GM18499 (cell line): ENCODE data around the gene TLE4.
A peak's percentile ranks its signal among the peaks of the same experiment; 100 is the strongest.
"Not testable (repeated sequence)": the region's sequence is repeated elsewhere in the genome, so short reads cannot be mapped to it uniquely, and the experiment has no call there.

Experiments used
- ATAC-seq: cut with Tn5 transposase; IDR thresholded peaks from one replicate; pipeline ENCODE4 v1.9.1; 2021; ENCODE audit warnings: moderate number of reproducible peaks; ENCODE audit not compliant: insufficient read depth, unreplicated experiment

TLE4 gene

GRCh38 chr9:79598562-79599345, 27.0 kb downstream of the TLE4 start:
- no peak for ATAC-seq

DNA sequence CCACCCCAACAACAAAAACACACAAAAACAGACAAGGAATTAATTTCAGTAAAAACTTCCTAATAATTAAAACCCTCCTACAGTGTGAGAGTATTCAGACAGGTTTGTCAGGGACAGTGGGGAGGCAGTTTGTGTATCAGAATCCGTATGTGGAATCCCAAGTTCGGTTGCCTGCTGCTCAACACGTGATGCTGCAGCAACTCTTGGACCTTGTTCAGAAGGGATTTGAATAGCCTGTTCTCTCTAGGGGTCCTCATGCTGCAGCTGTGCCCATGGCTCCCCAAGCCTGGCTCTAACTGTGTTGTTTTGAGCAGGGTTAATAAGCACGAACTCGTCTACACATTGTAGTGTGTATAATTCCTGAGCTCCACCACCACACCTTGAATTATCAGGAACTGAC, 28.7 kb downstream of the TLE4 start:
- ATAC-seq, result no peak

DNA sequence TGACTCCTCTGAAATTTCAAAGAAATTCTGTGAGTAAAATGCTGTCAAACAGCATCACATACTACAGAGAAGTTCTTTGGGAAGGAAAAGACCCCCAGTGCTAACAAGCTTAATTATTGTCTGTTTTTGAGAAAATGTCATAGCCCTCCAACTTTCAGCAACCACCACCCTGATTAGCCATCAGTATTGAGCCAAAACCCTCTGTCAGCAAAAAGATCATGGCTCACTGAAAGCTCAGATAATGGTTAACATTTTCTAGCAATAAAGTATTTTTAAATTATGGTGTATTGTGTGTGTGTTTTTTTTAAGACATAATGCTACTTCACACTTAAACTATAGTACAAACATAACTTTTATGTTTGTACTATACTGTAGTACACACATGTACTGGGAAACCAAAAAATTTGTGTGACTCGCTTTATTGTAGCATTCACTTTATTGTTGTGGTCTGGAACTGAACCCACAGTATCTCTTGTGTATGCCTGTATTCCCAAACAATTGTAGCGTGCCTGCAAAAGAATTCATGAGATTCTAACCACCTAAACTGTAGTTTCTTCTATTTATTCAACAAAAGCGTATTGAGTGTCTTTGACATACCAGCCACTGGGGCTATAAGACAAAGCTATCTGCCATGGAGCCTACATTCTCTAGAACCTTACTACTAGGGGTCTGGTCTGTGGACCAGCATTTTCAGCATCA, 31.6 kb downstream of the TLE4 start:
- no peak for ATAC-seq

- ATAC-seq, result no peak
Observed at GRCh38 chr9:79604149-79604548, 32.4 kb downstream of the TLE4 start.

DNA sequence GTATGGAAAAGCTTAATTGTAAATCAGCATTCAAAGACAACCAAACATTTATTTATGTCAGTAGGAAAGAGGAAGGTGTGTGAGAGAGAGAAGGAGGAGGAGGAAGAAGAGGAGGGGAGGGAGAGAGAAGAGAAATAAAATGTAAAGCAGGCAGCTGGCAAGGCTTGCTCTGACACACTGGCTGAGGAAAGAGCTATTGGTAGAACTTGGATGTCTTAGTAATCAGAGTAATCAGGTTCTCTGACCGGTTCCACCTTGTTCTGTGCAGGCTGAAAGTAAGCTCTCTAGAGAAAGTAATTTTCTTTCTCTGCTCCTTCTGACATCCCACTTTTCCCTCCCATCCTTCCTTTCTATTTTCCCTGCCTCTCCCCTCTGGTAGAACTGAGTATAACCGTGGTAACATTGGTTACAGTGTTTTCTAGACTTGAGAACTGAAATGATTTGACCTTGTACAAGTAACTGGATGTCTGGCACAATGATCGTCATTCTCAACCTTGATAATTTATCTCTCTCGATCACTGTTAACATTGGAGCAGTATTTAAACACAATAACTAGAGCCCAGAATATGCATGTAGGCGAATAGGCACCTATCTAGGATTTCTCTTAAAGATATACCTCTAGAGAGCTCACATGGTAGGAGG, 33.3 kb downstream of the TLE4 start:
- no peak for ATAC-seq

DNA sequence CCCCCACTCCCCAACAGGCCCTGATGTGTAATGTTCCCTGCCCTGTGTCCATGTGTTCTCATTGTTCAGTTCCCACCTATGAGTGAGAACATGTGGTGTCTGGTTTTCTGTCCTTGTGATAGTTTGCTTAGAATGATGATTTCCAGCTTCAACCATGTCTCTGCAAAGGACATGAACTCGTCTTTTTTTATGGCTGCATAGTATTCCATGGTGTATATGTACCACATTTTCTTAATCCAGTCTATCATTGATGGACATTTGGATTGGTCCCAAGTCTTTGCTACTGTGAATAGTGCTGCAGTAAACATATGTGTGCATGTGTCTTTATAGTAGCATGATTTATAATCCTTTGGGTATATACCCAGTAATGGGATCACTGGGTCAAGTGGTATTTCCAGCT, 34.8 kb downstream of the TLE4 start:
- not testable (repeated sequence) for ATAC-seq

DNA sequence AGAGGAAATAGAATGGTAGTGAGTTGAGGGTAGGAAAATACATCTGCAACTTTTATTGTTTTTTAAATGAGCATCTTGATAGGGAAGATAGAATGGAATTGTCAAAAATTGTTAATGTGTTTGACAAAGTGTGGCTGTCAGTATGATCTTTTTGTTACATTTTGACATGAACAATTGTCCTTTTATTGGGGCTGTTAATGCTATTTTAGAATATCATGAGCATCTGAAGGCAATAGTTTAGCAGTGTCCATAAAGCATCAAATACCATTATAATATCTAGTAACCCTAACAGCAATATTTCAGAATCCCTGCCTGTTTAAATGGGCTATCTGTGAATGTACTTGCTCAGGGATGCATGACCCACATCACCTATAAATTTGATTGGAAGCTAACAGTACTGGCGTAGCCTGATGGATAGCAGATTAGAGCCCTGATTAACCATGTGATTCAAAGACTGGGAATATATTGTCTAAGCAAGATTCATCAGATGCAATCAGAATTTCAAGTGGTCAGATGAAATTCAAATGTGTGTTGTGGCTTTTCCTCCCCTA, 37.8 kb downstream of the TLE4 start:
- no peak for ATAC-seq

GRCh38 chr9:79610019-79610631, 38.4 kb downstream of the TLE4 start:
- no peak for ATAC-seq

DNA sequence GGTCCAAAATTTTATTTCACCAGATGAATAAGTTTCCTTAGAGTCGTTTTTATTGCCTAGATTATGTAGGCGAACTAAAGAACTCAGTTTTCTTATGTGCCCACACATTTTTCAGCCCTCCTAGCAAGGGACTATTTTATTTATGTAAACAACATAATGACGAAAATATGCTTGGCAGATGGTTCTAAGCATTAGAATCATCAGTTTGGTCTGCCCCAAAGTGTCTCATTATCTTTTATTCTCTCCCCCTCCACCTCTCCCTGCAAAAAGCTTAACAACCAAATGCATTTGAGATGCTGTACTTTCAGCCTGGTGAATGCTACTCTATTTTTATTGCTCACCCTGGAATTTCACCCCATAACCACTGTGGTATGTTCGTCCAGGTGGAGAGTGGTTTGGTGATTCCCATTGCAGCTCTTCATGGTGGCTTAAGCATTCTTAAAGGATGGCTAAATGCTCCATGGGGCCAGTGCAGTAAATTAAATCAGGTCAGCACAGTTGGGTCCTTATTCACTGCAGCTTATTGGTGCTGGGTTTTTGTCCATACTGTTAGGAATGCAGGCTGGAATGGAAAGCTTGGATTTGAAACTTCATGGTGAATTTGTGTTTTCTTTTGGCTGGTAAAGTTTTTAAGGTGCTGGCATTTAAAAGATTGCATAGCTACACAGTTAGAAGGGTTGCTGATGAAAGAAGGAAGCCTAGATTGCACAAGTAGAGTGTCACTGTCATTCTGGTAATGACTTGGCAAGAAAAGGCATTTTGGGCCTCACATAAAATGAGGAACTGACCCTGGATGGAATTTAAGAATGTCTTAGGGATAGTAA, 39.2 kb downstream of the TLE4 start:
- ATAC-seq, result peak; percentile 95

GRCh38 chr9:79613145-79613544, 41.4 kb downstream of the TLE4 start:
- ATAC-seq, result no peak

- ATAC-seq, result no peak
Observed at GRCh38 chr9:79615038-79615437, 43.3 kb downstream of the TLE4 start.

GRCh38 chr9:79616013-79616412, 44.2 kb downstream of the TLE4 start:
- no peak for ATAC-seq

- ATAC-seq, result no peak
Observed at GRCh38 chr9:79616971-79617370, 45.2 kb downstream of the TLE4 start.

DNA sequence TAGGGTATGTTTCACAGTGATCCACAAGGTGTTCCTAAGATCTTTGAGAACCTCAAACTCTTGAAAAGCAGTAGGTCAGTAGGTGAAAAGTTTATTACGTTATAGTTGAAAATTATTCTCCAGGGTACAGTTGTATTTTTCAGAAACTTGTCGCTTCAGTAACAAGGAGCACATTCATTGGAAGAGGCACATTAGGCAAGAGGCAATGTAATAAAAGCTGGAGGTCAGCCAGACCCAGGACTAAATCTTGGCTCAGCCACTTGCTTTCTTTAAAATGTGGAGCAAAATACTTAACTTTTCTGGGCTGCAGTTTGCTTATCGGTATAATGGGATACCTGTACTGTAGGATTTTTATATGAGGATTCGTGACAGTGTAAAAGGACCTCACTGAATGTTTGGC, 45.6 kb downstream of the TLE4 start:
- no peak for ATAC-seq

DNA sequence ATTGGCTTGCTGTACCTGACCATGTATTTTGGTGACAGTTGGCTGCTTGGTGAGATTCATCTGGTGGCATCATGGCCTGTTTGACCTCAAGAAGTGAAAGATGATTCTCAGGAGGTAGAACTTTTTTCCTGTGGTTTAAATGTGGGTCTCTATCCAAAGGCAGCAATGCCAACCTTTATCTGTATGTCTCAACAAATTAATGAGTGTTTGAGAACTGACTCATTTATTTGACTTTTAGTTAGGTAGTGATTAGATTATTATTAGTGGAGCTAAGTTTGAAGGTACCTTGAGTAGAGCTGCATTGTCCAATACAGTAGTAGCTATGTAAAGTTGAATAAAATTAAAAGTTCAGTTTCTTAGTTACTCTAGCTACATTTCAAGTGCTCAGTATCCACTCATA, 48.2 kb downstream of the TLE4 start:
- no peak for ATAC-seq

- ATAC-seq, result no peak
Observed at GRCh38 chr9:79621916-79622575, 50.3 kb downstream of the TLE4 start.

GRCh38 chr9:79623799-79624721, 52.3 kb downstream of the TLE4 start:
- ATAC-seq, result peak; percentile 85

DNA sequence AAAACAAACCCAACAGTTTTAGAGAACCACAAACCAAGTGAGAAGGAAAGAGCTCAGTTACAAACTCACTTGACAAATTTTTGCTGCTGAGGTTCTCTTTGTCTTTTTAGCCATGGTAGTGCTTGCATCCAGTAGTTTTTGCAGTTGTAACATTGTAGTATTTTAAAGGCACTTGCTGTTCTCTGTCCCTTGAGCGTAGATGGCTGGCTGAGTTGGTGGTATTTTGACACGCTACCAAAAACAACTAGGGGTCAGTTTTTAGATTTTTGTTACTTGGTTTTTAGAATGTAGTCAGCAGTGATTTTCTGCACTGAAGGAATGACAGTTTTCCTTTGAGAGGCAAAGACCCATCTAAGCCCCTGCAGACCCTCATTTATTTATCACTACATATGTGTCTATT, 58.0 kb downstream of the TLE4 start:
- no peak for ATAC-seq
